ENCODE data around the gene ACACB.

ACACB gene

GRCh38 chr12:109261087-109261486 lies 144.7 kb downstream of the ACACB start:
- DNase-seq (ENCODE audit: low read depth): no peak
- no peak overlapping the region for H3K4me3 ChIP-seq (replicated peaks; ENCODE audit: low read depth, low read length)
- TF ChIP-seq CTCF (IDR thresholded peaks at IDR 0.05; ENCODE audit: low read length, missing control alignments): no peak

- H3K4me3 ChIP-seq (replicated peaks; ENCODE audit: low read depth, low read length): no peak overlapping the region
- TF ChIP-seq CTCF (IDR thresholded peaks at IDR 0.05; ENCODE audit: low read length, missing control alignments): no peak
- DNase-seq (ENCODE audit: low read depth): no peak
Measured at GRCh38 chr12:109261939-109262338, 145.6 kb downstream of the ACACB start.

- H3K4me3 ChIP-seq (replicated peaks; ENCODE audit: low read depth, low read length): no peak overlapping the region
- no peak for DNase-seq (ENCODE audit: low read depth)
- TF ChIP-seq CTCF (IDR thresholded peaks at IDR 0.05; ENCODE audit: low read length, missing control alignments): no peak
Measured at GRCh38 chr12:109263439-109263838, 147.1 kb downstream of the ACACB start.

GRCh38 chr12:109264095-109264942 lies 147.9 kb downstream of the ACACB start:
- peak; percentile 82 for TF ChIP-seq CTCF (IDR thresholded peaks at IDR 0.05; ENCODE audit: low read length, missing control alignments)
- DNase-seq (ENCODE audit: low read depth): peak; percentile 63
- H3K4me3 ChIP-seq (replicated peaks; ENCODE audit: low read depth, low read length): no peak overlapping the region

- H3K4me3 ChIP-seq (replicated peaks; ENCODE audit: low read depth, low read length): no peak overlapping the region
- TF ChIP-seq CTCF (IDR thresholded peaks at IDR 0.05; ENCODE audit: low read length, missing control alignments): no peak
- no peak for DNase-seq (ENCODE audit: low read depth)
Measured at GRCh38 chr12:109264943-109265650, 148.7 kb downstream of the ACACB start.

GRCh38 chr12:109266106-109266879 lies 149.9 kb downstream of the ACACB start:
- DNase-seq (ENCODE audit: low read depth): no peak
- H3K4me3 ChIP-seq (replicated peaks; ENCODE audit: low read depth, low read length): no peak overlapping the region
- TF ChIP-seq CTCF (IDR thresholded peaks at IDR 0.05; ENCODE audit: low read length, missing control alignments): no peak

All from fibroblast of pulmonary artery (primary cell).